ENCODE data around the gene WDR18.

The WDR18 gene

DNA sequence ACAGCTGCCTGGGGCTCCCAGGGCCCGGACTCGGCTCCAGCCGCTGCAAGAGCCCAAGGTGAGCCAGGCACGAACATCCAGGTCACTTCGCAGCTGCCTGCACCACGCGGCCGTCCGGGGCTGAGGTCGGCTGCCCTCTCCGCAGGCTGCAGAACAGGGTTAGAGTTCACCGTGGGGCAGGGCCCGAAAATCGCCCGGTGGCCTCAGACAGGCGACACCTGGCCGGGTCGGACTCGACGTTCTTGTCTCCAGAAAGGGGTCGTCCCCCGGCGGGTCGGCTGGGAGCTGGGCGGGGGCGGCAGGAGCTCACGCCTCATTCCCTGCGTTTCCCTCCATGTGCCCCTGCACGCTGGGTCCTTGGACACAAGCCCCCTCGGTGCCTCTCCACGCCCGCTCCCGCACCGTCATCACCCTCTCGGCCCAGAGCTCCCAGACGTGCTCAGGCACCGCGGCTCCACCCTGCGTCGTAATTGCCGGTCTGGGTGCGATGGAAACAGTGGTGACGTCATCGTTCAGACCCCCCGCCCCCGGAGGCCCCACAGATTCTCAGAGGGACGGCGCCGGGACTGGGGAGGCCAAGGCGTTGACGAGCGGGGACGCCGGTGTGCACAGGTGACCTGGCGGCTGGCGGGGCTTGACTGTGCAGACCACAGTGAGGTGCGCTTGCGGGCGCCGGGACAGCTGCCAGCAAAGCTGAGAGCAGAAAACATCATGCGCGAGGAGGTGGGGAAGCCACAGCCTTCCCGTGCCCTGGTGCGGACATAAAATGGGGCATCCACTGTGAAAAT, 12.1 kb downstream of the WDR18 start:
- TF ChIP-seq, protein P1, sequence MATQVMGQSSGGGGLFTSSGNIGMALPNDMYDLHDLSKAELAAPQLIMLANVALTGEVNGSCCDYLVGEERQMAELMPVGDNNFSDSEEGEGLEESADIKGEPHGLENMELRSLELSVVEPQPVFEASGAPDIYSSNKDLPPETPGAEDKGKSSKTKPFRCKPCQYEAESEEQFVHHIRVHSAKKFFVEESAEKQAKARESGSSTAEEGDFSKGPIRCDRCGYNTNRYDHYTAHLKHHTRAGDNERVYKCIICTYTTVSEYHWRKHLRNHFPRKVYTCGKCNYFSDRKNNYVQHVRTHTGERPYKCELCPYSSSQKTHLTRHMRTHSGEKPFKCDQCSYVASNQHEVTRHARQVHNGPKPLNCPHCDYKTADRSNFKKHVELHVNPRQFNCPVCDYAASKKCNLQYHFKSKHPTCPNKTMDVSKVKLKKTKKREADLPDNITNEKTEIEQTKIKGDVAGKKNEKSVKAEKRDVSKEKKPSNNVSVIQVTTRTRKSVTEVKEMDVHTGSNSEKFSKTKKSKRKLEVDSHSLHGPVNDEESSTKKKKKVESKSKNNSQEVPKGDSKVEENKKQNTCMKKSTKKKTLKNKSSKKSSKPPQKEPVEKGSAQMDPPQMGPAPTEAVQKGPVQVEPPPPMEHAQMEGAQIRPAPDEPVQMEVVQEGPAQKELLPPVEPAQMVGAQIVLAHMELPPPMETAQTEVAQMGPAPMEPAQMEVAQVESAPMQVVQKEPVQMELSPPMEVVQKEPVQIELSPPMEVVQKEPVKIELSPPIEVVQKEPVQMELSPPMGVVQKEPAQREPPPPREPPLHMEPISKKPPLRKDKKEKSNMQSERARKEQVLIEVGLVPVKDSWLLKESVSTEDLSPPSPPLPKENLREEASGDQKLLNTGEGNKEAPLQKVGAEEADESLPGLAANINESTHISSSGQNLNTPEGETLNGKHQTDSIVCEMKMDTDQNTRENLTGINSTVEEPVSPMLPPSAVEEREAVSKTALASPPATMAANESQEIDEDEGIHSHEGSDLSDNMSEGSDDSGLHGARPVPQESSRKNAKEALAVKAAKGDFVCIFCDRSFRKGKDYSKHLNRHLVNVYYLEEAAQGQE (IDR thresholded peaks at IDR 0.05; ENCODE audit: insufficient read depth in 1 of 2, low read depth in 2 of 2, low read length in 2 of 2) = no peak
- TF ChIP-seq POLR2AphosphoS5 (IDR thresholded peaks at IDR 0.05; ENCODE audit: low read depth, low read length) (no peak), SIN3A (IDR thresholded peaks at IDR 0.05; ENCODE audit: borderline replicate concordance, insufficient read depth, low read length) (no peak), TAF1 (IDR thresholded peaks at IDR 0.05; ENCODE audit: borderline replicate concordance, insufficient read depth, low read length) (no peak), FOXP2 (optimal IDR thresholded peaks at IDR 0.05; ENCODE audit: borderline replicate concordance, extremely low read depth, extremely low read length, insufficient read depth) (no peak)

DNA sequence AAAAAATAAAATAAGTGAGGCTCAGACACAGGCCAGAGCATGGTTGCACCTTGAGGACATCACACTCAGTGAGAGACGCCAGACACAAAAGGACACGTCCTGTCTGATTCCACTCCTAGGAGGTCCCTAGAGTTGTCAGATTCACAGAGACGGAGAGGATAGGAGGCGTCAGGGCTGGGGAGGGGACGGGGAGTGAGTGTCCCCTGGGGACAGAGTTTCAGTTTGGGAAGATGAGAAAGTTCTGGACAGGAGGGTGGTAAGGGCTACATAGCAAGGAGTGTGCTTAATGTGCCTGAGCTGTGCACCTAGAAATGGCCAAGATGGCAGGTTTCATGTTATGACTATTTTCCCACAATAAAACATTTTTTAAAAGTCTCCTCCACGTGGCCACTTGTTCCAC, 13.9 kb downstream of the WDR18 start:
- TF ChIP-seq POLR2AphosphoS5 (IDR thresholded peaks at IDR 0.05; ENCODE audit: low read depth, low read length) (no peak), FOXP2 (optimal IDR thresholded peaks at IDR 0.05; ENCODE audit: borderline replicate concordance, extremely low read depth, extremely low read length, insufficient read depth) (no peak), SIN3A (IDR thresholded peaks at IDR 0.05; ENCODE audit: borderline replicate concordance, insufficient read depth, low read length) (no peak), TAF1 (IDR thresholded peaks at IDR 0.05; ENCODE audit: borderline replicate concordance, insufficient read depth, low read length) (no peak)
- TF ChIP-seq, protein P1 (IDR thresholded peaks at IDR 0.05; ENCODE audit: insufficient read depth in 1 of 2, low read depth in 2 of 2, low read length in 2 of 2) = no peak

DNA sequence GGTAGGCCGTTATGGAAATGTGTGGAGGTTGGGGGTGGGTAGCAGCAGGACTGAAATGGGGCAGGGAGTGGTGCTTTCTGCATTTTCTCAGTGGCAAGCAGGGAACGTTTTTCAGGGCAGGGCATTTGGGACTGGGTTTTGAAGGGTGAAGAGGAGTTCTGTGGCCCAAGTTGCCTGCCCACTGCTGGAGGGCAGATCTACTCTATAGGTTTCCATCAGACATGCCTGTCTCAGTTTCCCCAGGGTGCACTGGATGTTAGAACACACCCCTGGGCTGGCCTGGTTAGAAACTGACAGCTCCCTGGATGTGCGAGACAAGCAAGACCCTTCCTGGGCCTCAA, 15.2 kb downstream of the WDR18 start:
- TF ChIP-seq, protein P1 (IDR thresholded peaks at IDR 0.05; ENCODE audit: insufficient read depth in 1 of 2, low read depth in 2 of 2, low read length in 2 of 2) = no peak
- no peak for TF ChIP-seq SIN3A (IDR thresholded peaks at IDR 0.05; ENCODE audit: borderline replicate concordance, insufficient read depth, low read length)
- no peak for TF ChIP-seq POLR2AphosphoS5 (IDR thresholded peaks at IDR 0.05; ENCODE audit: low read depth, low read length)
- TF ChIP-seq FOXP2 (optimal IDR thresholded peaks at IDR 0.05; ENCODE audit: borderline replicate concordance, extremely low read depth, extremely low read length, insufficient read depth) = no peak
- TF ChIP-seq TAF1 (IDR thresholded peaks at IDR 0.05; ENCODE audit: borderline replicate concordance, insufficient read depth, low read length) = no peak

DNA sequence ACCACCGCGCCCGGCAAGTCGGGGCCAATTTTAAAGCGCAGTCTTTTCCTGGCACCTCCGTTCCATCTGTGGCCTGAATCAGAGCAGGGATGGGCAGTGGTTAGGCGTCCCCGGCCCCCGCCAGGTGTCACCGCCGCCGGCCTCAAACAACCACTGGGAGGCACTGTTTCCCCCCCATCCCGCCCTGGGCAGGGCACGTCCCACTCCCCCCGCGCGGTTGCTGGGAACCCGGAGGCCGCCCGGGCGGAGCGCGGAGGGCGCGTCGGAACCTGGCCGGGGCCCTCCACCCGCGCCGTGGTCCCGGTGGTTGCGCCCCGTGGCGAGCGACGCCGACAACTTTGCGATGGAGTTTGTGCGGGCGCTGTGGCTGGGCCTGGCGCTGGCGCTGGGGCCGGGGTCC, 15.9 kb downstream of the WDR18 start, which contains the start of gene GRIN3B:
TSS of gene GRIN3B (plus strand) at position 325 of the 400 bp plus-strand sequence. CDS start at position 344, 19 bp downstream.
- TF ChIP-seq, protein P1 (IDR thresholded peaks at IDR 0.05; ENCODE audit: insufficient read depth in 1 of 2, low read depth in 2 of 2, low read length in 2 of 2) = no peak
- TF ChIP-seq FOXP2 (optimal IDR thresholded peaks at IDR 0.05; ENCODE audit: borderline replicate concordance, extremely low read depth, extremely low read length, insufficient read depth) (no peak), TAF1 (IDR thresholded peaks at IDR 0.05; ENCODE audit: borderline replicate concordance, insufficient read depth, low read length) (no peak), SIN3A (IDR thresholded peaks at IDR 0.05; ENCODE audit: borderline replicate concordance, insufficient read depth, low read length) (no peak), POLR2AphosphoS5 (IDR thresholded peaks at IDR 0.05; ENCODE audit: low read depth, low read length) (no peak)
